T-cell (primary cell): ENCODE measurements around the gene PGM3. TPM values are rescaled to one million over a fixed set of nuclear protein-coding genes. Genes with fewer than 3 reads are reported as not detected.

Experiments
- ATAC-seq, 4 experiments: fragments of 200-7000 bp in 3 of 4; fragments of 150-1000 bp in 1 of 4; cut with Tn5 transposase; replicated peaks in 1 of 4; 1 replicate in 3 of 4; 2 replicates in 1 of 4; pipeline ENCODE4 v1.10.0; 2021; ENCODE audit warnings: moderate library complexity in 3 of 4, mild to moderate bottlenecking in 2 of 4, moderate number of reproducible peaks in 1 of 4
- CTCF ChIA-PET, 2 donors: fragments of 300-600 bp; sonication (Branson Sonifier 250); formaldehyde crosslinking; loops; one replicate each; lab custom pipeline; 2022; ENCODE audit warnings: antibody characterized with exemption in 2 of 2; lab: Charles Lee
- POLR2A ChIA-PET, 2 donors: fragments of 300-600 bp; sonication (Branson Sonifier 250); formaldehyde crosslinking; loops; one replicate each; lab custom pipeline; 2022; ENCODE audit warnings: antibody characterized with exemption in 2 of 2; lab: Charles Lee
- DNase-seq, 35 experiments: peaks; one replicate each; pipeline versions ENCODE4 v3.0.0 to v3.0.0-alpha.2; 2013 to 2023
- H3K27ac ChIP-seq: one replicate; pipeline ENCODE4 v1.5.1; 2013; ENCODE audit warnings: low read length
- H3K27me3 ChIP-seq, 2 experiments: replicated peaks in 1 of 2; 1 replicate in 1 of 2; 2 replicates in 1 of 2; pipeline versions ENCODE4 v1.6.1 to v1.7.0; 2013; ENCODE audit warnings: low read length in 1 of 2, mixed read lengths in 1 of 2; ENCODE audit not compliant: control insufficient read depth in 2 of 2, insufficient read depth in 2 of 2; ENCODE audit errors: extremely low read depth in 1 of 2
- H3K36me3 ChIP-seq, 2 donors: 1 replicate in 1 of 2; 2 replicates in 1 of 2; pipeline versions ENCODE4 v1.6.1 to v1.7.0; 2013; ENCODE audit warnings: low read length in 1 of 2; ENCODE audit not compliant: control insufficient read depth in 2 of 2, insufficient read depth in 1 of 2; ENCODE audit errors: extremely low read depth in 1 of 2
- H3K4me1 ChIP-seq, 2 experiments: 1 replicate in 1 of 2; 2 replicates in 1 of 2; pipeline versions ENCODE4 v1.6.1 to v1.7.0; 2013; ENCODE audit warnings: low read length in 2 of 2, mixed read lengths in 1 of 2; ENCODE audit not compliant: insufficient read depth in 2 of 2, control insufficient read depth in 1 of 2; ENCODE audit errors: extremely low read depth in 1 of 2
- H3K4me3 ChIP-seq, 2 donors: 1 replicate in 1 of 2; 2 replicates in 1 of 2; pipeline versions ENCODE4 v1.5.1 to v1.7.0; 2013; ENCODE audit warnings: mild to moderate bottlenecking in 2 of 2, low read length in 1 of 2, moderate library complexity in 1 of 2; ENCODE audit not compliant: control insufficient read depth in 1 of 2; ENCODE audit errors: extremely low read depth in 1 of 2
- H3K9me3 ChIP-seq: 2 replicates; pipeline ENCODE4 v1.7.0; 2013
- H3K27ac Mint-ChIP-seq, 2 donors: one replicate each; pipeline ENCODE4 v1.8.0; 2020 to 2021; ENCODE audit warnings: mild to moderate bottlenecking in 2 of 2, mixed read lengths in 2 of 2
- H3K27me3 Mint-ChIP-seq, 2 donors: one replicate each; pipeline ENCODE4 v1.8.0; 2021 to 2022; ENCODE audit warnings: mixed read lengths in 2 of 2
- H3K36me3 Mint-ChIP-seq: one replicate; pipeline ENCODE4 v1.8.0; 2021; ENCODE audit warnings: mixed read lengths
- H3K4me1 Mint-ChIP-seq, 3 donors: one replicate each; pipeline ENCODE4 v1.8.0; 2020 to 2022; ENCODE audit warnings: mixed read lengths in 3 of 3, mild to moderate bottlenecking in 1 of 3
- H3K4me3 Mint-ChIP-seq, 3 donors: one replicate each; pipeline ENCODE4 v1.8.0; 2020 to 2022; ENCODE audit warnings: mild to moderate bottlenecking in 3 of 3, mixed read lengths in 3 of 3, moderate library complexity in 3 of 3
- H3K9me3 Mint-ChIP-seq, 3 donors: one replicate each; pipeline ENCODE4 v1.8.0; 2020 to 2022; ENCODE audit warnings: mixed read lengths in 3 of 3
- WGBS: methylation state at CpG from one replicate; pipeline ENCODE4 v1.1.5; 2013; ENCODE audit warnings: missing lambda C conversion rate; ENCODE audit not compliant: insufficient coverage; 5-methylcytosine and 5-hydroxymethylcytosine counted together
- total RNA-seq, 35 experiments: library from RNA in 6 of 35; stranded (reverse) in 6 of 35; fragments of 120-200 nt in 1 of 35; gene quantifications; one replicate each; pipeline versions ENCODE4 v1.2.1 to v1.2.4 and lab custom pipeline; 2013 to 2026

The PGM3 gene
- total RNA-seq, 5 donors from 2014 or later (not counting 1 experiment from before 2014, with no cell fraction given): 18.8 to 26.0 (median 24.3) TPM

DNA sequence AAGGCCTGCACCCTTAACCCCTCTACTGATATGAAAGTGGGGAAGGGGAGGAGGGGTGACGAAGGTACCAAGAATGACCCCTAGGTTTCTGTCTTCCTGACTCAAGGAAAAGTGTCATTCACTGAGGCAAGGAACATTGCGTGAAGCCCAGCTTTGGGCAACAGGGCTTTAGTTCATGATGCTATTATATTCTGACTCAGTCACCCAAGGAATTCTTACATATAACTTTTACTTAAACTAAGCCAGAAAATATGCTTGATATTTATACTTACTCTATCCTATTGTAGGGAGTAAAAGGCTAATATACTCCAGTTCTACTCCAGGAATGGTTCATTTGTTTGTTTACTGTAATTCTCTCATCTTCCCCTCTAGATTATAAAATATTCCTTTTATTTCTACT lies 65.1 kb downstream of the PGM3 start:
- Mint-ChIP-seq H3K4me3 (no peak overlapping the region), H3K9me3 (no peaks in the 10 kb centered on the region), H3K27me3 (no peaks in the 10 kb centered on the region), H3K27ac (peak overlapping the region in 1 of 2 donors; percentile 40), H3K36me3 (peaks cover 67% of the 10 kb centered on the region), H3K4me1 (peaks cover 0 to 4% (median 0%) of the 10 kb centered on the region in 3 donors)
- DNase-seq (no peak), ATAC-seq (no peak)
- H3K9me3 ChIP-seq: no peaks in the 10 kb centered on the region
- no peak overlapping the region for H3K27ac ChIP-seq
- ChIA-PET CTCF (no interaction called here), POLR2A (no interaction called here)
- H3K4me3 ChIP-seq: no peak overlapping the region
- no peaks in the 10 kb centered on the region for H3K27me3 ChIP-seq
- H3K4me1 ChIP-seq: no peaks in the 10 kb centered on the region
- WGBS: no CpG with 5 or more reads among the region's 2 CpGs
- peaks cover 0 to 78% of the 10 kb centered on the region in 2 donors for H3K36me3 ChIP-seq

DNA sequence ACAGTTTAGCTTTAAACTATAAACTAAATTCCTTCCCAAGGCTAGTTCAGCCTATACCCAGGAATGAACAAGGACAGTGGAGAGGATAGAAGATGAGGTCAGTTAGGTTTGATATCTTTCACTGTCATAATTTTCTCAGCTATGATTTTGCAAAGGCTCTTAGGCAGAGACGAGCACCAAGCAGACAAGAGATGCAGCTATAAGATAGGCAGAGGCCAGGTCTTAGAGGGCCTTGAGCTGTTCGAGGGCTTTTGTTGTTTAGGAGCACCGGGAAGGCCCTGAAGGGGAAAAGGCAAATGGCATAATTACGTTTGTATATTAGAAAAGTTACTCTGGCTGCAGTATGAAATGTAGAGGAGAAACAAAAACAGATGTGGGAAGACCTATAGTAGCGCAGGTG lies 65.8 kb downstream of the PGM3 start:
- WGBS: 97% methylated on average over 4 of the region's 5 CpGs
- Histone ChIP-seq H3K27ac (no peak overlapping the region), H3K9me3 (no peaks in the 10 kb centered on the region), H3K27me3 (no peaks in the 10 kb centered on the region), H3K4me1 (no peaks in the 10 kb centered on the region), H3K36me3 (peaks cover 0 to 77% of the 10 kb centered on the region in 2 donors), H3K4me3 (no peak overlapping the region)
- no peaks in the 10 kb centered on the region for H3K27me3 Mint-ChIP-seq
- H3K36me3 Mint-ChIP-seq: peaks cover 64% of the 10 kb centered on the region
- H3K4me3 Mint-ChIP-seq: no peak overlapping the region
- POLR2A ChIA-PET: no interaction called here
- H3K27ac Mint-ChIP-seq: no peak overlapping the region
- CTCF ChIA-PET: no interaction called here
- DNase-seq: no peak
- peaks cover 0 to 4% (median 0%) of the 10 kb centered on the region in 3 donors for H3K4me1 Mint-ChIP-seq
- no peaks in the 10 kb centered on the region for H3K9me3 Mint-ChIP-seq
- ATAC-seq: no peak

DNA sequence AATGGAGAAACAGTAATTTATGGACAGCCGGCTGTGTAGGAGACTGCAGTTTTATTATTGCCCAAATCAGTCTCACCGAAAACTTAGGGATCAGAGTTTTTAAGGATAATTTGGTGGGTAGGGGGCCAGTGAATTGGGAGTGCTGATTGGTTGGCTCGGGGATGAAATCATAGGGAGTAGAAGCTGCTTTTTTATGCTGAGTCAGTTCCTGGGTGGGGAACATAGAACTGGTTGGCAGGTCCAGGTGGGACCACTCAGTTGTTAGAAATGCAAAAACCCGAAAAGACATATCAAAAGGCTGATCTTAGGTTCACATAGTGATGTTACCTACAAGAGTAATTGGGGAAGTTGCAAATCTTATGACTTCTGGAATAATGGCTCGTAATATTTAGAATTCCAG lies 66.3 kb downstream of the PGM3 start:
- H3K9me3 Mint-ChIP-seq: no peaks in the 10 kb centered on the region
- H3K4me1 ChIP-seq: no peaks in the 10 kb centered on the region
- 100% methylated on average over 4 of the region's 5 CpGs for WGBS
- no peak overlapping the region for H3K27ac ChIP-seq
- H3K36me3 Mint-ChIP-seq: peaks cover 63% of the 10 kb centered on the region
- H3K27me3 ChIP-seq: no peaks in the 10 kb centered on the region
- no peak overlapping the region for H3K4me3 Mint-ChIP-seq
- ChIA-PET POLR2A (no interaction called here), CTCF (no interaction called here)
- no peak overlapping the region for H3K27ac Mint-ChIP-seq
- peaks cover 0 to 75% of the 10 kb centered on the region in 2 donors for H3K36me3 ChIP-seq
- ATAC-seq (no peak), DNase-seq (no peak)
- no peak overlapping the region for H3K4me3 ChIP-seq
- H3K27me3 Mint-ChIP-seq: no peaks in the 10 kb centered on the region
- H3K9me3 ChIP-seq: no peaks in the 10 kb centered on the region
- peaks cover 0 to 4% (median 0%) of the 10 kb centered on the region in 3 donors for H3K4me1 Mint-ChIP-seq

DNA sequence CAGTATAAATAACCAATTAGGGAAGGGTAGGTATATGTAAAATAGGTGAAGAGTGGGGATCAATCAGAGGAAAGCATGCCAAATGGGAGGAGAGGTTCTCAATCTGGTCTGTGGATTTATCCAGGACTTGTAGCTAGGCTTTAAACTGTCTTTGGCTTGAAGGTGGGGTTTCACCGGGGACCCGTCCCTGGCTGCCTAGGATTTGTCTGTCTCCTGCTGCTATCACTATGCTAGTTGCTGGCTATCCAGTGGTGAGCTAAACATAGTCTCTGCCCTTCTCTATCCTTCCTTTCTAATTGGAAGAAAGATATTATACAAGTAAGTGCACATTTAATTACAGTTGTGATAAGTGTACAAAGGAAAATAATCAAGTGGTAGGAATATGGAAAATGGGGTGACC lies 66.8 kb downstream of the PGM3 start:
- H3K4me3 ChIP-seq: no peak overlapping the region
- peaks cover 0 to 71% of the 10 kb centered on the region in 2 donors for H3K36me3 ChIP-seq
- DNase-seq (no peak), ATAC-seq (no peak)
- H3K27me3 ChIP-seq: no peaks in the 10 kb centered on the region
- Mint-ChIP-seq H3K4me1 (peaks cover 0 to 4% (median 0%) of the 10 kb centered on the region in 3 donors), H3K36me3 (peaks cover 58% of the 10 kb centered on the region), H3K27me3 (no peaks in the 10 kb centered on the region), H3K27ac (peak overlapping the region in 1 of 2 donors; percentile 53), H3K4me3 (no peak overlapping the region), H3K9me3 (no peaks in the 10 kb centered on the region)
- no CpG with 5 or more reads among the region's 2 CpGs for WGBS
- no peaks in the 10 kb centered on the region for H3K4me1 ChIP-seq
- ChIA-PET CTCF (no interaction called here), POLR2A (no interaction called here)
- no peak overlapping the region for H3K27ac ChIP-seq
- no peaks in the 10 kb centered on the region for H3K9me3 ChIP-seq

DNA sequence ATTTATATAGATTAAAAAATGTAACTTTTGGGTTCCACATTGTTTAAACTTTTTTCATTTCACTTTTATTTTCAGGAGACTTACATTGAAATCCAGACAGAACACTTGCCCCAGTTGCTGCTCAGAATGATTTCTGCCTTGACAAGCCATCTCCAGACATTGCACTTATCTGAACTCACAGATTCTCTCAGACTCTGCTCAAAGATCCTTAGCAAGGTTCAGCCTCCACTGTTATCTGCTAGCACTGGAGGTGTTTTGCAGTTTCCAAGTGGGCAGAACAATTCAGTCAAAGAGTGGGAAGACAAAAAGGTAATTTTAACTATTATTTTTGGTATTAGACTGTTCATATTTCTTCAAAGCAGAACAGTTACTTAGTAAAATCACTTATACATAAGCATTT lies 67.6 kb downstream of the PGM3 start:
- CTCF ChIA-PET: no interaction called here
- peaks cover 52% of the 10 kb centered on the region for H3K36me3 Mint-ChIP-seq
- no peaks in the 10 kb centered on the region for H3K4me1 ChIP-seq
- no peak overlapping the region for H3K4me3 ChIP-seq
- H3K27ac ChIP-seq: no peak overlapping the region
- H3K27ac Mint-ChIP-seq: no peak overlapping the region
- no peak overlapping the region for H3K4me3 Mint-ChIP-seq
- peaks cover 0 to 4% (median 0%) of the 10 kb centered on the region in 3 donors for H3K4me1 Mint-ChIP-seq
- no peak for ATAC-seq
- no peaks in the 10 kb centered on the region for H3K9me3 ChIP-seq
- DNase-seq: no peak
- H3K27me3 Mint-ChIP-seq: no peaks in the 10 kb centered on the region
- peaks cover 0 to 70% of the 10 kb centered on the region in 2 donors for H3K36me3 ChIP-seq
- H3K9me3 Mint-ChIP-seq: no peaks in the 10 kb centered on the region
- H3K27me3 ChIP-seq: no peaks in the 10 kb centered on the region
- POLR2A ChIA-PET: no interaction called here

DNA sequence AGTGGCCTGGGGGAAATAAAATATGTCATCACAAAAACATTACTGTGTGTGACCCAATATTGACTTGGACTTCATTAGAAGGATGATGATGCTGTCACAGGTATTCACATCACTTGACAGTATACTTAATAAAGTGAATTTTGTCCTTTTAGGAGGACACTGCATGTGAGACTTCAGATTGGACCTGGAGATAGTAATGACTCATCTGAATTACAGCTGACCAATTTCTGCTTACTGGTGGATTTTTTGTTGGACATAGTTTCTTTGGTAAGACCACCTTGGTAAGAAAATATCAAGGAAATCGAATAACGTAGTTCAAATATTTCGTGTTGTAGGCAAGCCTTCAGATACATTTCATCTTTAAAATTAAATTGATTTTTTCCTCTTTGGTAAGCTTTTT lies 68.5 kb downstream of the PGM3 start:
- H3K4me1 ChIP-seq: no peaks in the 10 kb centered on the region
- Mint-ChIP-seq H3K4me1 (peaks cover 0 to 4% (median 0%) of the 10 kb centered on the region in 3 donors), H3K27me3 (no peaks in the 10 kb centered on the region), H3K9me3 (no peaks in the 10 kb centered on the region), H3K4me3 (no peak overlapping the region), H3K27ac (no peak overlapping the region), H3K36me3 (peaks cover 48% of the 10 kb centered on the region)
- no peaks in the 10 kb centered on the region for H3K27me3 ChIP-seq
- no peak overlapping the region for H3K4me3 ChIP-seq
- no peak for ATAC-seq
- H3K9me3 ChIP-seq: no peaks in the 10 kb centered on the region
- WGBS: no CpG with 5 or more reads among the region's 3 CpGs
- no peak for DNase-seq
- peaks cover 0 to 67% of the 10 kb centered on the region in 2 donors for H3K36me3 ChIP-seq
- CTCF ChIA-PET: no interaction called here
- POLR2A ChIA-PET: no interaction called here
- no peak overlapping the region for H3K27ac ChIP-seq
